Inflammatory macrophage treated with lipopolysaccharide for 4 hours (primary cell): ENCODE measurements around the gene ZNF408.
"Not testable (repeated sequence)": the region's sequence is repeated elsewhere in the genome, so short reads cannot be mapped to it uniquely, and the experiment has no call there.

Experiments
- DNase-seq: peaks from one replicate; pipeline ENCODE4 v3.0.0-alpha.2; 2020

The ZNF408 gene

DNA sequence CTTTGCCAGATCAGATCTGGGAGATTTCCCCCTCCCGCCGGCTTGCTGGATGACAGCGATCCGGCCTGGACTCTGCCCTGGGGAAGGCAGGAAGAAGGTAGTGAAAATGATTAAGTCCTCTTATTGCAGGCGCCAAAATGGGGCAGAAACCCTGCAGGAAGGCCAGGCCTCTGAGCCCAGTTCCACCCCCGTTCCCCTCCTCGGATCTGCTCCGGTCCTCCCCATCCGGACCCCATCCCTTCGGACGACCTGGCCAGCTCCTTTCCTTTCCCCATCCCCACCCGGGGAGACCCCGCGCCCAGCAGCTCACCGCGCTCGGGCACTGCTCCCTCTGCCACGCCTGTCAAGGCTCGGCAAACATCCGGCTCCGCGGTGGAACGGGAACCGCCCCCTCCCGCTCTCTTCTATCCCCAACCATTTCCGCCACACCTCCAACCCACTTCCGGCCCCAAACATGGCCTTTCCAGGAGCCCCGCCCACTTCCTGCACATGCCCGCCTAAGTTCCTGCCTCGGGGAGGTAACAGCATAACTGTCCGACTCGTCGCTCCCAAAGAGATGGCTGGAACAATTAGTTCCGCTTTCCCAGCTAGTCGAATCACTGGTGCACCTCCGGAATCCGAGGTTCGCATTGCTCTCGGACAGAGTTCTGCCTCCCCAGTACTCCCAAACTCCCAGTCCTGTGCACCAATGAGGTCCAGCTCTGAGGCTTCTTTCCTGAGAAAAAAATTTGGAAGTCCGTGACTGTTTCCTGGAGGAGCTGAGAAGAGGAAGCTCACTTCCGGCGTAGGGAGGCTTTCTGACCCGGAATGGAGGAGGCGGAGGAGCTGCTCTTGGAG is at the start of gene ZNF408, which contains the start of gene ARHGAP1:
ZNF408 (plus strand) TSS at position 791 of the 837 bp plus-strand sequence; CDS start at position 808, 17 bp downstream.
ARHGAP1 (minus strand) TSS at position 379 of the 837 bp plus-strand sequence. CDS start 4,512 bp downstream, outside the sequence.
- DNase-seq = peak; percentile 99

DNA sequence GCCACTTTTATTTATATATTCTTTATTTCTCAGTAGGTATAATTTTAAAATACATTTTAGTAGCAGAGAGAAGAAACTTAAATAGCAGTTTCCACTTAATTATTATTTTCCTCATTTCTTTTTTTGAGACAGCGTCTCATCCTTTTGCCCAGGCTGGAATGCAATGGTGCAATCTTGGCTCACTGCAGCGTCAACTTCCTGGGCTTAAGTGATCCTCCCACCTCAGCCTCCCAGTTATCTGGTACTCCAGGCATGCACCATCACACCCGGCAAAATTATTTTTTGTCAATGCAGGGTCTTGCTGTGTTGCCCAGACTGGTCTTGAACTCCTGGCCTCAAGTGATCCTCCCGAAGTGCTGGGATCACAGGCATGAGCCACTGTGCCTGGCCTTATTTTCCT is 45.2 kb upstream of the ZNF408 start:
- DNase-seq = no peak

DNA sequence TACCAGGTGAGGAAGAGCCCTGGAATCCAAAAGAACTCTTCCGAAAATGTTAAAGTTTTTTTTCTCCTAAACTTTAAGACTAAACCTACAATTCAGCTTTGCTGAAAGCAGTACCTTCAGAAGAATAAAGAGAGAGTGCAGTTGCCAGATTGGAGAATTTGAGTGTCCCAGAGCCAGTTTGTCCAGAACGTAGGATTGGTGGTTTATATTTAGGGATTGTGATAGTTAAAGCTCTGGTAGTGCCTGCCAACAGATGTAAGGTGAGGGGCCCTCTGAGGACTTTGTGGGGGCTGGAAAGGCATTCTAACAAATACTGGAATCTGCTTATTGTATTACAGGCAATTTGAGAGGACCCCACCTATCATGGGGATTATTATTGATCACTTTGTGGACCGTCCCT is 43.6 kb upstream of the ZNF408 start:
- no peak for DNase-seq

DNA sequence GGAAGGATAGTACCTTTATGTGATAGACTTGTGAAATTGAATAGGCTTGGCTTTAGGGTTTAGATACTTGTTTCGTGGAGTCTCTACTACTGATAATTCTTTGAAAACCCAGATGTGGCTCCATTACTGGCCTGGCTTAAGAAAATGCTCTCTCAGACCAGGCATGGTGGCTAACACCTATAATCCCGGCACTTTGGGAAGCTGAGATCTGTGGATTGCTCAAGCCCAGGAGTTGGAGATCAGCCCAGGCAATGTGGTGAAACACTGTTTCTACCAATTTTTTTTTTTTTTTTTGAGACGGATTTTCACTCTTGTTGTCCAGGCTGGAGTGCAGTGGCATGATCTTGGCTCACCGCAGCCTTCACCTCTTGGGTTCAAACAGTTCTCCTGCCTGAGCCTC is 42.6 kb upstream of the ZNF408 start:
- DNase-seq = no peak

DNA sequence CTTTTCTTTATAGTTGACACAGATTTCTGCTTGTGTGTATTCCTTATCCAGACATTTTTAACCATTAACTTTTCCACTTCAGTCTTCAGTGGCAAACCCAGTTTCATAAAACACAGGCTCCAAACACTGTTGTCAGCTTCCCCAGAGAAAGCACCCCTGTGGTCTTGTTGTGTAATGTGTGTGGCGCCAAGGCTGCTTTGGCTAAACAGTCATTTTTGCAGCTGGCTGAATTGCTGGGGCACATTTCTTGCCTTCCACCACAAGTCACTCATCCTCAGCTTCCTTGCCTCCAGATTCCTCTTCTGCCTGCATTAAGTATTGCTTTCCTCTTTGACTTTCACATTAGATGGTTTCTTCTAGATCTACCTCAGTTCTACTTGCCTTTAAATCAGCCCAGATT is 40.9 kb upstream of the ZNF408 start:
- DNase-seq = peak; percentile 7

DNA sequence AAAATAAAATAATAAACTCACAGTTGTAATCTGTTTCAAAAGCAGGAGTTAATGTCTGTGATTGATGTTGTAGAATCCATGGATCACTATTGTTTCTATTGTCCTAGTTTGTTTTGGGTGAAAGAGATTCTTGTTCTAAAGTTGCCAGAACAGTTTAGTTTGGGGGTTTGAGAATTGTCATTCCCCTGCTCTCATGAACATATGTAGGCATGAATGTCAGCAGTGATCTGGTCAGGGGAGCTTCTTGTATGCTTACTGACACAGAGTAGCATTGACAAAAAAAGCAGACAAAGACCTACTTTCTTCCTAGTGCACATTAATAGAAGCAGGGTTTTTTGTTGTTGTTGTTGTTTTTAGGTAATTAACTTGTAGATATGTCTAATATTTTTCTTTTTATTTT is 39.0 kb upstream of the ZNF408 start:
- no peak for DNase-seq

DNA sequence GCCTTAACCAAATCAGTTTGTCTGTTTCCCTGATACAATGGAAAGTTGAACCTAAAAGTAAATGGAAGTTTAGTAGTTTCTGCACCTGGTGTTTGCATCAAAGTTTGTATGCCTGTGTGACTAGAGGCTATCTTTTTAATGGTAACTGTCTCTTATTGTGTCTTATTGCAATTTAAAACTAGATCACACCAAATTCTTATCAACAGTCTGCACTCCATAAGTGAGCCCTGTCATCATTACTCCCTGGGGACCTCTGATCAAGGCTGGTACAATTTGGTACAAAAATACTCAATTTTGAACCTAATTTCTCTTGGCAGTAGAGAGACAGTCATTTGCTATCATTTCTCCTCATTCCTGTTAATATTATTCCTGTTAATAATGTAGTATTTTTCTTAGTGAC is 38.5 kb upstream of the ZNF408 start:
- no peak for DNase-seq

DNA sequence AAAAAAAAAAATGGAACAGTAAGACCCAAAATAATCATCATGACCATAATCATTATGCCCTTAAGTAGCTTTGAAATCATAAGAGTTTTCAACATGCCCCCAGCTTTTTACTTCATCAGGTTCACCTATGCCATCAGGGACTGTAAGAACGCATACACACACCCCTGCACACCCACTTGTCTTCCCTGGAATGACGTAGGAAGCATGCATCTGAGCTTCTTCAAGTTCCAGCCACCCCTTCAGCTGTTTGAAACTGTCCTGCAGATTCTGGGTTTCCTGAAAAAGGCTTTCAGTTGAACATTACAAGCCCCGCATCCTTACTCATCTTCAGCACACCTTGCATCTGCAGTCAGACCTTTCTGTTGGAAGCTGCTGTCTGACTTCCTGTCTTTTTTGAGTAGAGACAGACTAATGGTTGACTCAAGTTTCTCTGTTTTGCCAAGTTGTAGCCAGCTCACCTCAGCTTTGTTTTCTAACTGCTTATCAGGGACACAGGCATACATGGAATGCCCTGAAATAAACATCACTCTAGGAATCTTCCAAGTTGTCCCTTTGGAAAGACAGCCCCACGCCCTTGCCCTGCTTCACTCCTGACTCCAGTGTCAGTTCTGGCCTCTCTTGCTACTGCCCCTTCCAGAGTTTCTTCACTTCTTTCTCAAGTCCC is 37.4 kb upstream of the ZNF408 start:
- DNase-seq = no peak

DNA sequence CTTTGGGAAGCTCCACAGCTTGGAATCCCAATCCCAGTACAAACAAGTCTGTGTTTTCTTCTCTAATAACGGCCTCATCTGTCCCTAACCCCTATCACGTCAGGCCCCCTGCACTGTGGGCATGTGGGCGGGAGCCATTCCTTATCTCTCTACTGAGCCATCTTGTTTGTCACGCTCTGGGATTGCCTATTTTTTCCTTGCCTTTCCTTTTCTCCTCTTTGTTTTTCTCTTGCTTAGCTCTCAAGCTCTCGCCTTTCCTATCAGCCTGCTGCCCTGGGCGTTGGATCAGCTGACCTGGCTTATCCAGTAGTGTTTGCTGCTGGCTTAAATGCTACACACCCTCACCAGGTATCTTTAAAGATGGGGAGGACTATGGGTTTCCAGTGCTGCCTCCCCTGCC is 36.2 kb upstream of the ZNF408 start:
- no peak for DNase-seq

DNA sequence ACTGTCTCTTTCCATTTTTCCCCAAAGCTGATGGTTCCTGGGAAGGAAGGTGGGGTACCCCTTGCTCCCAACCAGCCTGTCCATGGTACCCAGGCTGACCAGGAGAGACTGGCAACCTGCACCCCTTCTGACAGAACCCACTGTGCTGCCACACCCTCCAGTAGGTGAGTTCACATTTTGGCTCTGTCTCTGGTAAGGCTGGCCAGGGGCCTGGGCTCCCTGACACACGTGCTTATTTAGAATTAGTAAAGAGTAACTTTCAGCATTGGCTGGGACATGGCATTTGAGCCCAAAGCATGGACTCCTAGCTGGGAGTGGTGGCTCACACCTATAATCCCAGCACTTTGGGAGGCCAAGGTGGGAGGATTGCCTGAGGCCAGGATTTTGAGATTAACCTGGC is 35.5 kb upstream of the ZNF408 start:
- DNase-seq = no peak

DNA sequence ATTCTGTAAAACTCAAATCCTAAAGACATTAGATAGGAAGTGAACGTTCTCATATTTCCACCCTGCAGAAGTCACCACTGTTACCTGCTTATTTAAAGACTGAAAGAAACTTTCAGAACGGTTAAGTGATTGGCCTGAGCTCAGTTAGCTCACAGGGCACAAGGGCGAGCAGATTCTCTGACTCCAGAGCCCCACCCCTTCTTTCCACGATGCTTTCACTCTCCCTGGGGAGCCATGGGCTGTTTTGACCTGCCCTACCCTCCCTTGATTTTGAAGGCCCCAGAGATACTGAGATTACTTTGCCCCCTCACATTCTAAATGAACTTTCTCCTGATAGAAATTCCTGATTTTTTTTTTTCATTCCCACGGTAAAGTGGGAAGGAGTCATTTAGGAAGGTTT is 34.3 kb upstream of the ZNF408 start:
- DNase-seq = no peak

DNA sequence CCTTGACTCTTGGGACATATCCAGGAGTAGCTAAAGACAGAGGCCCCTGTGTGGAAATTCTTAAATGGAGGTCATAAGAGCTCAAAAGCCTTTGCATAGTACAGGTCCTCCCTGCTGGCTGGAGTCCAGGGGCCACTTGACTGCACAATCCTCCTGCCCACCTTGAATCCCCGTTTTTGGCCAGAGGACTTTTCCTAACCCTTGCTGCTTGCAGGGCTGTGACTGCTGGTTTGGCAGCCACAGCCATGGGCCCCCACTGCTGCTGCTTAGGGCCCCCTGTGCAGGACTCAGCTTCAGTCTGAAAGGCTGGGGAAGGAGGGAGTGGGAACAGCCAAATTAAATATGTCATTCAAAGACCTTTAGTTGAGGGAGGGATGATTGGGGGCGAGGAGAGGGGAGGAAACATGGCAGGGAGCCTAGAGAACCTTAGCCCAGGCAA is 33.8 kb upstream of the ZNF408 start:
- no peak for DNase-seq

DNA sequence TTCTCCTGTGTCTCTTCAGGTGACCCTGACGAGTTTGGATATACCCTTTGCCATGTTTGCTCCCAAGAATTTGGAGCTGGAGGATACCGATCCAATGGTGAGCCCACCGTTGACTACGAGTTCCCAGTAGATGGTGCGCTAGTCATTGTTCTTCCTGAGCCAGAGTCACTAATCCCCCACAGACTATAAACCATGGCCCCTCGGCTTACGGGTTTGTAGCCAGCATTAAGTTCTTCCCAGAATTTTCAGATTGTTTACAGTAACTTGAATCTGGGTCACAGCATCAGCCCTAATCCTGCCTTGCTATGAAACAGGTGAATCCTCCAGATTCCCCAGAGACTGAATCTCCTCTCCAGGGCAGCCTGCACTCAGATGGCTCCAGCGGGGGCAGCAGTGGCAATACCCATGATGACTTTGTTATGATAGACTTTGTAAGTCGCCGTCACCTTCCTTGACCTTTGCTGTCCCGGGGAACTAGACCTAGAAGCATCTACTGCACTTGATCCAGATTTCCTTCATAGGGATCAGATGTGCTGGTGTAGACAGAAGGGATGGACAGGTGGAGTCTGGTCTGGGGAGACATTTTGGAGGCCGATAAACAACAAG is 32.2 kb upstream of the ZNF408 start:
- no peak for DNase-seq

DNA sequence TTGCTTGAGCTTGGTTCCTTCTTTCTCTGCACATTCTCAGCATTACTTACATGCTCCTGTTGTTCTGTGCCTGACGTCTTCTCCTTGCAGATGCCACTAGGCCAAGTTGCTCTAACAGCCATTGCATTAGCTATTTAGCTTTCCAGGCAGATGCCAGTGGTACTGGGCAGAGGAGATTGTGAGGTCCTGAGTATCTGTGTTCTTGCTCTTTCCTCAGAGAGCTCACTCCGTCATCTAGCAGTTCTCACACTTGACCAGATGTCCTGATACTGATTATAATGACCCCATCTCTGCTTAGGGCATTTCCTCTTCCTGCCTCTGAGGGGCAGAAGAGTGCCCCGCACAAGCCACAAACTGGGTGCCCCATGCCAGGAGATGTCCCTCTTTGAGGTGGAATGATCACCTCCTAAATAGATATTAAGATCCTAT is 31.1 kb upstream of the ZNF408 start:
- peak; percentile 29 for DNase-seq

DNA sequence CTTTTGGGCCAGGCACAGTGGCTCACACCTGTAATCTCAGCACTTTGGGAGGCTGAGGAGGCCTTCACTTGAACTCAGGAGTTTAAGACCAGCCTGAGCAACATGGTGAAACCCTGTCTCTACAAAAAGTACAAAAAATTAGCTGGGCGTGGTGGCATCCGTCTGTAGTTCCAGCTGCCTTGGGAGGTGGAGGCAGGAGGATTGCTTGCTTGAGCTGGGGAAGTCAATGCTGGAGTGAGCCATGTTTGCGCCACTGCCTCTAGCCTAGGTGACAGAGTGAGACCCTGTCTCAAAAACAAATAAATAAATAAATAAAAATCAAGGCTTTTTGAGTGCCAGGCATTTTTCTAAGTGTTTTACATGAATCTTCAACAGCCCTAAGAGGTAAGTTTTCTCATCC is 30.3 kb upstream of the ZNF408 start:
- DNase-seq = not testable (repeated sequence)

DNA sequence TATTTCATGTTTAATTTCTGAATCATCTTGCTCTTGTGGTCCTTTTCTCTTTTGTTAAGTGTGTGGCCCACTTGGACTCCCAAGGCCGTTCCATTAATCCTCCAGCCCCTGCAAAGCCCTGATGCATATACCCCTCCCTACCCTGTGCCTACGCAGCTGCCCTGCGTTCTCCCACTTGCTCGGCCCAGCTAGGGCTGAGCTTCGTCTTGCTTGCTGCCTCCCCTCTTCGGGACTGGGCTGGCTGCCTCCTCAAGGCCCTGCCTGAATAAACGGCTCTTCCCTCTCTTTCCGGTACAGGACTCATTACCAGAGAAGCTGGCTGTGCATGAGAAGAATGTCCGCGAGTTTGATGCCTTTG is 28.9 kb upstream of the ZNF408 start:
- no peak for DNase-seq

DNA sequence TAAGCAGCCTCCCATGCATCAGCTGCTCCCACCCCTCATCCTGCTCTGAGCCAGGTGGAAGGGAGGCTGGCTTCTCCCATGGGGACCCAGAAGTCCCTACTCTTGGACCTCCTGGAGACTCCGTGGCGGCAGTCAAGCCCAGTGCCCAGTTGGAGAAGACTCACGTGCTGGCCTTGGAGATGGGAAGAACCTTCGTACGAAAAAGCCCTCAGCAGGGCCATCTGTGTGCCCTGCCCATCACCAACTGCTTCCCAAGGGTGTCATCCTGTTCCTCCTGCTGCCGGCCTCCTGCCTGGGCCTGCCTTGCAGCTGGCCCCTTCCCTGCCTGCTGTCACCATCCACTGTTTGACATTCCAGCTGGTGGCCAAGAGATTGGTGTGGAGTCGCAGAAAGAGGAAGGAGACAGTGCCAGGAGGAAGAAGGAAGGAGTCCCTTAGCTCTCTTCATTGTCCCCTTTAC is 28.4 kb upstream of the ZNF408 start:
- peak; percentile 13 for DNase-seq

DNA sequence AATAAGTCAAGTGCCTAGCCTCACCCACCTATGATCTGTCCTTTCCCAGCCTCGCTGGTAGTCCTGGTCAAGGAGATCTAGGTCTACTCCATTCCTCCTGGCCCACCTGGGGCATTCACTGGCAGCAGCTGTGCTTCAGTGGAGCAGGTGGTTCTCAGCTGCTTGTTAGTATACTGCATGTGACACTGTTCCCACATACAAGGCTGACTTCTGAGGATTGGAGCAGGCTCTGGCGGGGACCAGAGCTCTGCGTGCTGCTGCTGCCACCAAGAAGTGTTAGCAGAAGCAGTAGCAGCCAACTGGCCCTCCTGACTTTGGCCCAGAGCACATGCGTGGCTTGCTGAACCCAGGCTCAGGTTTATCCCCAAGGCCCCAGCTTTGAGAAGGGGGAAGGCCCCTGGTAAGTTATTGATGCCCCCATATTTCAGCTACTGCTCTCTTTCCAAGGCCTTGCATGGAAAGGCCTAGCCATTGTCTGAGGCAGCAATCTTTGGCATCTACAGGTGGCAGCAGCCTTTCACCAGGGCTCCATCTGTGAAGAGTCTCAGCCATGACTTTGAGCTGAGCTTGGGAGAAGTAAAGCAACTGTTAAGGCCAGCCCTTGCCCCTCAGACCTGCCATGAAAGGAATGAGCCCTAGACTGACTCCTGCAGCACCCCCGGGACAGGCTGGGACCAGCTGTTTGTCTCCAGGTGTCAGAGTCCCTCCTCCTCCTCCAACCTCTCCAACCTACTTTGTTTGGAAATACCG is 26.9 kb upstream of the ZNF408 start:
- no peak for DNase-seq

DNA sequence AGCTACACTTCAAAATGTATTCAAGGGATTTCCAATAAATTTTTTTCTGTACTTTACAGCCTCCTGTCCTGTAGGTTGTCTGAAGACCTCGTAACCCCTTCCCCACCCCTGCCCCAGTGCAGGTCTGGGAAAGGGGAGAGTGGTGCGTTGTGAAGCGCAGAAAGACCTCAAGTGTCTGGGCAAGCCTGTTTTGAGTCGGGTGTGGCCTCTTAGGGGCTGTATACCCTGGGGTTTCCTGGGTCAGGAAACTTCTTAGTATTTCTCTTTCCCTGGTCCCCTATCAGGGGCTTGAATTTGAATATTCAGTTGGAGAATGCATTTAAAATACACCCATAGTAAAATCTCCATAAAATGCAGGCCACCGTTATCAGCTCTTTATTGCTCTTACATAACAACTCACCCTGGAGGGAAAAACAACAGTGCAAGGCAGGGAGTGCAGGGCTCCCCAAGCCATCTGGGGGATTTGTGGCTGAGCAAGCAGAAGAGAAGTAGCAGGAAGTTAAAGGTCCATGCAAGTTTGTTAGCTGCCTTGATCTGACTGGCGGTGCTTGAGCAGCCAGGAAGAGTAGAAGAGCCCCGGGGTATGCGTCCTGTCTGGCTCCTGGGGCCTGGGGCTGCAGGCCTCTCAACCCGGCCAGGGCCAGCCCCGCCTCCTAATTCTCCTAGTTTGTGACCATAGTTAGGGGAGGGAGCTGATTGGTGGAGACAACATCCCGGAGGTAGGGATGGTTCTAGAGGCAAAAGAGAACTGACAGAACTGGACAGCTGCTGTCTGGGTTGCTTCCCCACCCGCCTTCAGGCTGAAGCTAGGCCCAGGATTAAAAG is 26.2 kb upstream of the ZNF408 start:
- no peak for DNase-seq

DNA sequence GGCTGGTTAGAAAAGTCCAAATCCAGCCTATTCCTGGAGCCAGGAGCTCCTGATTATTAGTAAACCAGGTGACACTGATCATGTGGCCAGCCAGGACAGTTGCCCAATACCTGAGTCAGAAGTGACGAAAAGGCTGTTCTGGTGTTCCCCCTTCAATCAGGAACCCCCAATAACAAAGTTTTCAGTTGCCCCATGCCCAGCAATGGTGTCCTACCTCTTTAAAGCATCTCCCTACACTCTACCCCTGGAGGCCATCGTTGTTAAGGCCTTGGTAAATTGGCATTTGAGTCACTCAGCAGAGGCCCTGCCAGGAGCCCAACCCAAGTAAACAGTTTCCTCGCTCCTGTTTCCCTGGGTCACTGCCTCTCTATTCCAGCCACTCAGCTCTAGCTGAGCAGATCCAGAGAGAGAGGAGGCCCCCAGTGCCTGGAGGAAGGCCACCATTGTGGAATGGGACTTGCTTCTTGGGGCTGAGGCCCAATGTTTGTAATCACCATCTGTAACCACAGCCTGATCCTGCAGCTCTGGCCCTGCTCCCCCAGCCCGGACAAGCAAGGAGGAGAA is 25.5 kb upstream of the ZNF408 start:
- peak; percentile 59 for DNase-seq

DNA sequence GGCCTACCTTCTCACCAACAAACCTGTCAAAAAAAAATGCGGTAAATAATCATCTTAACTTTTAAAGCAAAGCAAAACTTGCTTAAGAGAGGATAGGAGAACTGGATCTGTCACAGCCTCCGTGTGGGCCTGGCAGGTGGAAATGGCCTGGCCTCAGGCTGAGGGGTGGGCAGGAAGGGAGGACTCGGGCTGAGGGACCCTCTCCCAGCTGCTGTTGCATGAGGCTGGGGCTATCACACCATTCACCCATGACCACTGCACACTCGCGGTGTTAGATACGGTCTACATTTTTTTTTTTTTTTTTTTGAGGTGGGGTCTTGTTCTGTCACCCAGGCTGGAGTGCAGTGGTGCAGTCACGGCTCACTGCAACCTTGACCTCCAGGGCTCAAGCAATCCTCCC is 24.9 kb upstream of the ZNF408 start:
- DNase-seq = no peak
